IMR-90 (cell line): ENCODE results near the gene MAP3K3. TPM values are rescaled to one million over a fixed set of nuclear protein-coding genes. Genes with fewer than 3 reads are reported as not detected.
A peak's percentile ranks its signal among the peaks of the same experiment; 100 is the strongest.

ENCODE experiments used
- ATAC-seq: fragments of 200-7000 bp; cut with Tn5 transposase; 2 replicates; pipeline ENCODE4 v1.9.1; 2020; ENCODE audit warnings: low read depth, mild to moderate bottlenecking, moderate library complexity
- BruUV-seq: library from RNA; stranded (reverse); fragments of 400-500 nt; replicated peaks from 2 replicates; lab custom pipeline; 2021; lab: Mats Ljungman, UMichigan
- CTCF ChIA-PET: fragments of 300-600 bp; formaldehyde crosslinking; extraction: SDS; loops from one replicate; lab custom pipeline; 2021; ENCODE audit warnings: antibody characterized with exemption; lab: Yijun Ruan, JAX
- POLR2A ChIA-PET: fragments of 300-600 bp; sonication (Branson Sonifier 250); formaldehyde crosslinking; loops from one replicate; lab custom pipeline; 2022; ENCODE audit warnings: antibody characterized with exemption; ENCODE audit not compliant: unreplicated experiment; lab: Charles Lee
- DNase-seq: peaks from one replicate; pipeline ENCODE4 v3.0.0; 2013
- H2AFZ ChIP-seq: replicated peaks from 2 replicates; pipeline ENCODE3; 2013; ENCODE audit warnings: low read length, mild to moderate bottlenecking; ENCODE audit not compliant: poor library complexity
- H2AK5ac ChIP-seq: 2 replicates; pipeline ENCODE4 v1.6.1; 2013; ENCODE audit warnings: low read depth, low read length, inconsistent platforms
- H2AK9ac ChIP-seq: replicated peaks from 2 replicates; pipeline ENCODE3; 2013; ENCODE audit warnings: mild to moderate bottlenecking, low read depth, low read length, moderate library complexity; ENCODE audit not compliant: poor library complexity
- H2BK120ac ChIP-seq: 2 replicates; pipeline ENCODE4 v1.6.1; 2013; ENCODE audit warnings: low read depth, low read length, inconsistent platforms
- H2BK15ac ChIP-seq: 3 replicates; pipeline ENCODE4 v1.6.1; 2013; ENCODE audit warnings: low read depth, low read length, inconsistent platforms
- H2BK20ac ChIP-seq: 2 replicates; pipeline ENCODE4 v1.6.1; 2013; ENCODE audit warnings: low read depth, mild to moderate bottlenecking, inconsistent platforms, low read length, moderate library complexity
- H2BK5ac ChIP-seq: 2 replicates; pipeline ENCODE4 v1.6.1; 2013; ENCODE audit warnings: mild to moderate bottlenecking, low read depth, low read length, inconsistent platforms; ENCODE audit not compliant: poor library complexity, severe bottlenecking
- H3K14ac ChIP-seq: replicated peaks from 2 replicates; pipeline ENCODE4 v1.6.1; 2013; ENCODE audit warnings: low read depth, low read length, inconsistent platforms
- H3K18ac ChIP-seq: 2 replicates; pipeline ENCODE4 v1.6.1; 2013; ENCODE audit warnings: low read depth, low read length, control low read depth
- H3K23ac ChIP-seq: 2 replicates; pipeline ENCODE4 v1.6.1; 2013; ENCODE audit warnings: low read depth, low read length, inconsistent platforms
- H3K27ac ChIP-seq: 2 replicates; pipeline ENCODE4 v1.5.1; 2013; ENCODE audit warnings: mild to moderate bottlenecking, control low read depth, low read length; ENCODE audit not compliant: insufficient read depth
- H3K27me3 ChIP-seq: 2 replicates; pipeline ENCODE4 v1.6.1; 2013; ENCODE audit warnings: low read length; ENCODE audit not compliant: control insufficient read depth, insufficient read depth
- H3K36me3 ChIP-seq: 2 replicates; pipeline ENCODE4 v1.6.1; 2013; ENCODE audit warnings: low read length, mixed read lengths; ENCODE audit not compliant: control insufficient read depth, insufficient read depth
- H3K4ac ChIP-seq: 2 replicates; pipeline ENCODE4 v1.6.1; 2013; ENCODE audit warnings: low read depth, low read length, inconsistent platforms
- H3K4me1 ChIP-seq: 2 replicates; pipeline ENCODE4 v1.6.1; 2013; ENCODE audit warnings: low read length, mixed read lengths; ENCODE audit not compliant: control insufficient read depth, insufficient read depth
- H3K4me2 ChIP-seq: 2 replicates; pipeline ENCODE4 v1.6.1; 2013; ENCODE audit warnings: low read depth, mild to moderate bottlenecking, control low read depth, low read length, moderate library complexity
- H3K4me3 ChIP-seq: 2 replicates; pipeline ENCODE4 v1.5.1; 2013; ENCODE audit warnings: low read depth, mild to moderate bottlenecking, control low read depth, low read length, moderate library complexity; ENCODE audit not compliant: insufficient read depth
- H3K56ac ChIP-seq: 2 replicates; pipeline ENCODE4 v1.6.1; 2013; ENCODE audit warnings: low read length, inconsistent platforms; ENCODE audit not compliant: insufficient read depth; ENCODE audit errors: extremely low read depth
- H3K79me1 ChIP-seq, 2 experiments: 2 replicates each; pipeline ENCODE4 v1.6.1; 2013; ENCODE audit warnings: low read length in 2 of 2, inconsistent platforms in 1 of 2, low read depth in 1 of 2
- H3K9ac ChIP-seq: 2 replicates; pipeline ENCODE4 v1.6.1; 2013; ENCODE audit warnings: low read depth, low read length, control low read depth
- H3K9me1 ChIP-seq: 2 replicates; pipeline ENCODE4 v1.6.1; 2013; ENCODE audit warnings: low read length, inconsistent platforms; ENCODE audit not compliant: insufficient read depth
- H3K9me3 ChIP-seq: 2 replicates; pipeline ENCODE4 v1.6.1; 2013; ENCODE audit warnings: low read length; ENCODE audit not compliant: control insufficient read depth, insufficient read depth
- H4K20me1 ChIP-seq: 2 replicates; pipeline ENCODE4 v1.6.1; 2013; ENCODE audit warnings: low read length, inconsistent platforms; ENCODE audit not compliant: insufficient read depth
- H4K5ac ChIP-seq: 2 replicates; pipeline ENCODE4 v1.6.1; 2013; ENCODE audit warnings: mild to moderate bottlenecking, low read depth, low read length, control low read depth
- H4K8ac ChIP-seq, 2 experiments: 2 replicates each; pipeline ENCODE4 v1.6.1; 2013; ENCODE audit warnings: low read depth in 2 of 2, low read length in 2 of 2, control low read depth in 1 of 2, inconsistent platforms in 1 of 2
- H4K91ac ChIP-seq: 2 replicates; pipeline ENCODE4 v1.6.1; 2013; ENCODE audit warnings: low read depth, low read length, inconsistent platforms; ENCODE audit not compliant: insufficient read depth
- CTCF ChIP-seq: conservative IDR thresholded peaks from 2 replicates; pipeline ENCODE4 v1.5.1; 2012; ENCODE audit warnings: mild to moderate bottlenecking, low read depth, low read length, improper control_type of control experiment
- MAFK ChIP-seq: IDR thresholded peaks from 2 replicates; pipeline ENCODE4 v1.6.1; 2012; ENCODE audit warnings: low read depth, low read length, improper control_type of control experiment
- RAD21 ChIP-seq: IDR thresholded peaks from 2 replicates; pipeline ENCODE4 v1.6.1; 2012; ENCODE audit warnings: low read length, improper control_type of control experiment
- RCOR1 ChIP-seq: IDR thresholded peaks from 2 replicates; pipeline ENCODE4 v1.6.1; 2012; ENCODE audit warnings: mild to moderate bottlenecking, low read length, improper control_type of control experiment; ENCODE audit not compliant: insufficient replicate concordance
- WGBS, 2 experiments: methylation state at CpG; one replicate each; pipeline versions ENCODE4 v1.1.5 to v1.1.7; 2013; ENCODE audit warnings: missing lambda C conversion rate in 2 of 2; ENCODE audit not compliant: insufficient read length in 1 of 2; ENCODE audit errors: extremely low coverage in 2 of 2; 5-methylcytosine and 5-hydroxymethylcytosine counted together
- dilution Hi-C: fragments of 300-500 bp; cut with HindIII; formaldehyde crosslinking; loops from one replicate; pipeline ENCODE4 v1.14.3; 2018; ENCODE audit warnings: low sequenced_read_pairs; ENCODE audit not compliant: unreplicated experiment
- in situ Hi-C: fragments of 300-500 bp; cut with MboI; formaldehyde crosslinking; loops from 3 replicates; pipeline ENCODE4 v1.14.3; 2019; ENCODE audit warnings: low sequenced_read_pairs, inconsistent platforms, mixed read lengths
- intact Hi-C: fragments of 100-400 bp; cut with micrococcal nuclease; formaldehyde crosslinking; loops from 2 replicates; pipeline ENCODE4 v1.10.0; 2022
- polyA plus RNA-seq, 3 experiments: library from polyadenylated mRNA; depleted of rRNA; stranded (reverse); fragments of >200 nt; gene quantifications; 2 replicates each; pipeline ENCODE4 v1.2.3, GENCODE V29; 2012; ENCODE audit warnings: low replicate concordance in 1 of 3
- total RNA-seq: library from RNA; depleted of rRNA; stranded (reverse); fragments of >200 nt; gene quantifications from 2 replicates; pipeline ENCODE4 v1.2.3, GENCODE V29; 2012

The MAP3K3 gene
- total and polyA plus RNA-seq, 2 of the 4 experiments (the other 2 are of a cell fraction), result 19.1 to 25.6 TPM

DNA sequence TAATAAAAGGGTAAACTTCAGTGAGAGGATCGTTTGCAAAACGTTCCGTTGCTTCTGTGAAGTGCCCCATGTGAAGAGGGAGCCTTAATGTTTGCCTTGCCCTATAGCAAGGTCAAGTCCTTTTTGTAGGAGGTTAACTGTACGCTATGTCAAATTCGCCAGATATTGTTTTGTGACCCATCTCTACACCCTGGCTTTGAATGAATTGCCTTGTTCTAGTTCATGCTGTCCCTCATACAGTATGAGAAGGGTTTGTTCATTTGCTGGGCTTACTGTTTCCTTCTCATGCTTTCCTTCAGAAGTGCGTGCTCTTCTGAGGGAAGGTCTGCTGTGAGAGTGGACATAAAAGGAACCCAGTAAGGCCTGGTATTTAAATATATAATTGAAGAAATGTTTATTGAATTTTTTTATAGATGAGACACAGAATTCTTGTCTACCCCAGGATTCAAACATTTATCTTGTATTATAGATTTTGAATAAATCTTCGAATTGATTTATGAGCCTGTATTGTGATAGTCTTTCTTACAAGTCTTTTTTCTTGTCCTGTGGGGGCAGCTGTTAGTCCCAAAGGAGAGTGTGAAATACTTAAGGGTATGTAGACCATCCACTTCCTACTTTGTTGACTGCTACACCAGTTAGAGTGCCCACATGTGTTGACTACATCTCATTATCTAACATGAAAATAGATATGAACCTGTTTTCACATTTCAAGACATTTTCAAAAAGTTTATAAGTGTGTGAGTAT is 1.7 kb downstream of the MAP3K3 start:
- Histone ChIP-seq H4K20me1 (peaks cover 13% of the 10 kb centered on the region), H2BK120ac (no peak overlapping the region), H2BK15ac (no peak overlapping the region), H3K9me3 (no peaks in the 10 kb centered on the region), H4K8ac (no peak overlapping the region), H3K4me1 (peaks cover 6% of the 10 kb centered on the region; the same call in 1 of the 2 replicates), H3K14ac (peak overlapping the region; percentile 37; the same call in 1 of the 2 replicates), H3K79me1 (peaks cover 9 to 48% of the 10 kb centered on the region in 2 experiments; a peak in 3 of 4 replicates), H2AK9ac (no peak overlapping the region), H3K9ac (peak overlapping the region; percentile 44), H3K27me3 (no peaks in the 10 kb centered on the region), H3K4me3 (peak overlapping the region; percentile 65; the same call in 1 of the 2 replicates), H3K4ac (no peak overlapping the region), H4K5ac (no peak overlapping the region), H3K23ac (peak overlapping the region; percentile 89), H3K4me2 (peak overlapping the region; percentile 51), H3K36me3 (no peaks in the 10 kb centered on the region), H3K18ac (no peak overlapping the region), H2BK20ac (no peak overlapping the region), H3K56ac (no peak overlapping the region), H2AK5ac (peak overlapping the region; percentile 15; the same call in 1 of the 2 replicates), H3K9me1 (0 out of 2 replicates have a peak, but pooled peaks cover 3% of the 10 kb centered on the region), H4K91ac (no peak overlapping the region), H3K27ac (no peak overlapping the region), H2BK5ac (no peak overlapping the region), H2AFZ (no peak overlapping the region)
- no peak for TF ChIP-seq RCOR1
- TF ChIP-seq MAFK, result no peak
- TF ChIP-seq RAD21, result no peak
- no peak for TF ChIP-seq CTCF
- DNase-seq (no peak), ATAC-seq (no peak)
- no TSS peak for BruUV-seq
- intact Hi-C loops, result no loop called here
- dilution Hi-C loops, result no loop called here
- in situ Hi-C loops, result no loop called here
- ChIA-PET CTCF (interaction anchor here (0.6 to 1.1 kb wide), 2 partner anchors 12 to 257 kb away, joined by 3 read pairs; no protein-coding TSS in a partner anchor), POLR2A (no interaction called here)
- no CpG with 5 or more reads among the region's 7 CpGs for WGBS, 2 experiments
